Muscle layer of duodenum (tissue), 2 donors: ENCODE results near the gene TTLL6.

ENCODE experiments used
- H3K27ac ChIP-seq: one replicate; pipeline ENCODE4 v1.7.0; 2013; ENCODE audit warnings: mild to moderate bottlenecking, low read length
- H3K27me3 ChIP-seq: one replicate; pipeline ENCODE4 v1.7.0; 2013; ENCODE audit warnings: low read depth, mild to moderate bottlenecking, control low read depth, low read length
- H3K36me3 ChIP-seq, 2 donors: one replicate each; pipeline ENCODE4 v1.7.0; 2013; ENCODE audit warnings: low read length in 2 of 2, control low read depth in 1 of 2, mild to moderate bottlenecking in 1 of 2; ENCODE audit not compliant: insufficient read depth in 2 of 2, control insufficient read depth in 1 of 2
- H3K4me1 ChIP-seq, 2 donors: one replicate each; pipeline ENCODE4 v1.7.0; 2013; ENCODE audit warnings: low read length in 2 of 2, mild to moderate bottlenecking in 2 of 2, control low read depth in 1 of 2, moderate library complexity in 1 of 2; ENCODE audit not compliant: insufficient read depth in 2 of 2, control insufficient read depth in 1 of 2
- H3K4me3 ChIP-seq, 2 donors: one replicate each; pipeline ENCODE4 v1.7.0; 2013; ENCODE audit warnings: low read length in 2 of 2, low read depth in 1 of 2, mild to moderate bottlenecking in 1 of 2
- H3K9me3 ChIP-seq, 2 donors: one replicate each; pipeline ENCODE4 v1.7.0; 2013; ENCODE audit warnings: low read length in 2 of 2, control low read depth in 1 of 2, mild to moderate bottlenecking in 1 of 2; ENCODE audit not compliant: control insufficient read depth in 1 of 2
- donor health status: healthy.

Gene TTLL6

DNA sequence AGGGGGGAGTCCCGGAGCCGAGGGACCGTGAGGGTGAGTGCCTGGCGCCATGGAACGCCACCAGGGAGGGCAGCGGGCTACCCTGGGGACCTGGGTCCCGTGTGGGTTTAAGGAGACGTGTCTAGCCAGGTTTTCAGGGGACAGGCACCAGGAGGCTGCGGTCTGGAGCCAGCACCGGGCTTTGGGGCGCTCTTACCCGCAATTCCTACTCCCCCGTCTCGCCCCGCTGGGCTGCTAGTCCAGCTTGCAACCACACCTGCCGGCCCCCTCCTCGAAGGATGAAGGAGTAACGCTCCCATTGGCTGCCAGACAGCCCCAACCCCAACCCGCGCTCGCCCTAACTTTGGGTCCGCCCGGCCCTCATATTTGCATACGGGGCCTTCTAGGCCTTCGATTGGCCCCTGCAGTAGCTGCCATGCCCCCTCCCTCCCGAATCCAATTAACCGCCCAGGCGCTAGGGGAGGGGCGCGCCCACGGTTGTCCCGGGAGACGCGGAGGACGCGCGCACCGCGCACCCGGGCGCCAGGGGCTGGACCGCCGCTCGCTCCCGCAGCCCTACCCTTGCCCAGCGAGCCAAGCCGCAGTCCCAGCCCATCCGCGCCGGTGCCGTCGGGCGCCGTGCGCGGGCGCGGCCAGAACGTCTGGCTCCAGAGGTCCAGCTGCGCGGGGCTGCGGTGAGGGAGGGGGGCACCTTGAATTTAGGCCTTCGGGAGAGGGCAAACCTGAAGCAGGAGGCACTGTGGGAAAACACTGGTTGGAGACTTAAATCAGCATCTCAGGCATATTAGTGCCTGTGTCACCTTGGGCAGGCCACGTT, at the start of gene TTLL6:
Gene TTLL6 (minus strand): TSS at position 456 of the 817 bp plus-strand sequence. CDS start 157 bp downstream, at position 299.
- Histone ChIP-seq H3K36me3 (no peaks in the 10 kb centered on the region), H3K27ac (no peak within 1 kb of the TSS), H3K9me3 (no peaks in the 10 kb centered on the region), H3K4me3 (peak within 1 kb of the TSS; percentile 61 to 64), H3K4me1 (peaks cover 3 to 15% of the 10 kb centered on the region in 2 donors), H3K27me3 (peaks cover 7% of the 10 kb centered on the region)

DNA sequence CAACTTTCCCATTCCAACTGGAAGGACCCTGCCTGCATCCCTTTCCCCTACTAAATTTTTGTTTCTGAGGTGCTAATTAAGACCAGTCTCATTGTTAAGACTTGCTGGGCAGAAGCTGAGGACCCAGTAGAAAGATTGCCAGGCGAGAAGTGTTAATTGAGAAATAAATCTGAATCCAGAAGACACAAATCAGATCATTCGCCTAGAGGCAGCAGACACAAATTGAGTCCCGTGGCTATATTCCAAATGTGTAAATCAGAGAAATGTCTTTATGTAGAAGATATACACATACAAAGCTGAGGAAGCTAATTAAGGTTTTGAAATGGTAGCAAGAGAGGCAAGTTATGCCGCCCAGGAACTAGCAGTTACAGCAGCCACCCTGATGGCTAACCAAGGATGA, 43.4 kb upstream of the TTLL6 start:
- peaks cover 48 to 80% of the 10 kb centered on the region in 2 donors for H3K36me3 ChIP-seq

DNA sequence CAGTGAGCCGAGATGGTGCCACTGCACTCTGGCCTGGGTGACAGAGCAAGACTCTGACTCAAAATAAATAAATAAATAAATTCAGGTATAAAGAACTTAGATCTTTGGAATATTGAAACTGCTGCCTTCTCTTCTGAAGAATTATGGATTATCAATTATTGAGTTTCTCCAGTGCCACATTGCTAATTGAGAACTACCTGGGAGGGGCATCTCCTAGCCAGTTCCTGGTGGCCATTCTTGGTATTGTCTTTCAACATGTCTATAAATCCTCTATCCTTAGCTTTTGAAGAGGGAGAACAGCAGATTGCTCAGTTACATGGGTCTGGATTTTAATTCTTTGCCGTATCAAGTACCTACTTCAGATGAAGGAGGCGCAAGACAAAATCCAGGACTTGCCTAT, 43.0 kb upstream of the TTLL6 start:
- H3K4me3 ChIP-seq, result no peak overlapping the region
- no peaks in the 10 kb centered on the region for H3K4me1 ChIP-seq
- peaks cover 52 to 80% of the 10 kb centered on the region in 2 donors for H3K36me3 ChIP-seq
- no peak overlapping the region for H3K27ac ChIP-seq
- H3K9me3 ChIP-seq, result no peaks in the 10 kb centered on the region
- H3K27me3 ChIP-seq, result no peaks in the 10 kb centered on the region

More for the DNA sequence above, 43.4 kb upstream of the TTLL6 start:
- no peak overlapping the region for H3K4me3 ChIP-seq
- no peaks in the 10 kb centered on the region for H3K27me3 ChIP-seq
- no peaks in the 10 kb centered on the region for H3K9me3 ChIP-seq
- no peaks in the 10 kb centered on the region for H3K4me1 ChIP-seq
- no peak overlapping the region for H3K27ac ChIP-seq

DNA sequence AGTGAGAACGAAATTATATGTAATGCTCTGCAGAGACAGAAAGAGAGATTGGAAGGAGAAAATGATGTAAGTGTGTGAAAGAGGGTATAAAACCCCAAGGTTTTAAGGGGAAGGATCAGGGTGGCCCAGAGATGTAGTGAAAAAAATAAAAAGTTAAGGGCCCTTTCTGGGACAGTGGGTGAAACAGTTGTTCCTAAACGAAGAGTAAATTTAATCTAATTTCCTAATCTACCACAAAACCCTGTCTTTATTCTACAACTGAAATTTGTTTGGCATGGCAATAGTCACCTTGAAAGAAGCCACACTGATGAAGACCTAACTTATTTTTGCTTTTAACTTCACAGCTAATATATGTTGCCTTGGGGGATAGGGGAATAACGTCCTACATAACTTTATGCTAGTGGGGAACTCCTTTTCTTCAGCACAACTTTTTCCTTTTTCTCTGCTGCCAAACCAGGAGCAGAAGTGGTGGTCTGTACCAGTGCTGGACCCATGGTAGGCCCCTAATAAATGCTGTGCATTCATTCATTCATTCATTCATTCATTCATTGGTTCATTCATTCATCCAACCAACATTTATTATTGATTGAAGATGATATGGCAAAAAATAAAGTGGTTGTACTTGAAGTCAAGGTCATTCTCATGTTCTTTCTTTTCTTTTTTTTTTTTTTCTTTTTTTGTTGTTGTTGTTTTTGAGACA, 39.2 kb upstream of the TTLL6 start:
- no peaks in the 10 kb centered on the region for H3K27me3 ChIP-seq
- no peaks in the 10 kb centered on the region for H3K9me3 ChIP-seq
- no peak overlapping the region for H3K4me3 ChIP-seq
- H3K36me3 ChIP-seq, result peaks cover 49 to 79% of the 10 kb centered on the region in 2 donors
- no peak overlapping the region for H3K27ac ChIP-seq
- H3K4me1 ChIP-seq, result no peaks in the 10 kb centered on the region

- H3K27me3 ChIP-seq, result no peaks in the 10 kb centered on the region
- H3K4me3 ChIP-seq, result no peak overlapping the region
- no peaks in the 10 kb centered on the region for H3K9me3 ChIP-seq
- no peaks in the 10 kb centered on the region for H3K4me1 ChIP-seq
- H3K27ac ChIP-seq, result no peak overlapping the region
- H3K36me3 ChIP-seq, result peaks cover 46 to 73% of the 10 kb centered on the region in 2 donors
Observed at GRCh38 chr17:48854774-48855476, 37.9 kb upstream of the TTLL6 start.

DNA sequence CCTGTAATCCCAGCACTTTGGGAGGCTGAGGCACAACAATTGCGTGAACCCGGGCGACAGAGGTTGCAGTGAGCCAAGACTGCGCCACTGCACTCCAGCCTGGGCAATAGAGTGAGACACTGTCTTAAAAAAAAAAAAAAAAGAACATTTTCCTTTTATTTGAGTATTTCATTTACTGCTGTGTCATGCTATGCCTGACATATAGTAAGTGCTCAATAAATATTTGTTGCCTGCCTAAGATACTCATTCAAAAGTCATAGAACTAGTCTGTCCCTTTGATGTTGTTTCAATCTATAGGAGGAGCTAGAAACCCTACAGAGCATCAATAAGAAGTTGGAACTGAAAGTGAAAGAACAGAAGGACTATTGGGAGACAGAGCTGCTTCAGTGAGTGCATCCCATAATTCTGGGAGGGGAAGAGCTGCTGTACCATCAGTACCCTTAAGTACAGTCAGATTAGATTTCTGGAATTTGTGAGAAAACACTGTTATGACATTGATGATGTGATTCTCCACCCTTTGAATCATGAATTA, 33.8 kb upstream of the TTLL6 start:
- no peaks in the 10 kb centered on the region for H3K27me3 ChIP-seq
- peaks cover 58 to 73% of the 10 kb centered on the region in 2 donors for H3K36me3 ChIP-seq
- no peaks in the 10 kb centered on the region for H3K9me3 ChIP-seq
- no peaks in the 10 kb centered on the region for H3K4me1 ChIP-seq
- no peak overlapping the region for H3K27ac ChIP-seq
- H3K4me3 ChIP-seq, result no peak overlapping the region

- no peaks in the 10 kb centered on the region for H3K9me3 ChIP-seq
- peaks cover 15 to 29% of the 10 kb centered on the region in 2 donors for H3K36me3 ChIP-seq
- no peaks in the 10 kb centered on the region for H3K27me3 ChIP-seq
- no peak overlapping the region for H3K27ac ChIP-seq
- no peak overlapping the region for H3K4me3 ChIP-seq
- H3K4me1 ChIP-seq, result peaks cover 23 to 32% of the 10 kb centered on the region in 2 donors
Observed at GRCh38 chr17:48843187-48843900, 26.3 kb upstream of the TTLL6 start.

- H3K4me1 ChIP-seq, result peaks cover 23 to 34% of the 10 kb centered on the region in 2 donors
- H3K27me3 ChIP-seq, result no peaks in the 10 kb centered on the region
- H3K36me3 ChIP-seq, result peaks cover 10 to 23% of the 10 kb centered on the region in 2 donors
- H3K4me3 ChIP-seq, result no peak overlapping the region
- no peak overlapping the region for H3K27ac ChIP-seq
- no peaks in the 10 kb centered on the region for H3K9me3 ChIP-seq
Observed at GRCh38 chr17:48842746-48843145, 25.7 kb upstream of the TTLL6 start.

DNA sequence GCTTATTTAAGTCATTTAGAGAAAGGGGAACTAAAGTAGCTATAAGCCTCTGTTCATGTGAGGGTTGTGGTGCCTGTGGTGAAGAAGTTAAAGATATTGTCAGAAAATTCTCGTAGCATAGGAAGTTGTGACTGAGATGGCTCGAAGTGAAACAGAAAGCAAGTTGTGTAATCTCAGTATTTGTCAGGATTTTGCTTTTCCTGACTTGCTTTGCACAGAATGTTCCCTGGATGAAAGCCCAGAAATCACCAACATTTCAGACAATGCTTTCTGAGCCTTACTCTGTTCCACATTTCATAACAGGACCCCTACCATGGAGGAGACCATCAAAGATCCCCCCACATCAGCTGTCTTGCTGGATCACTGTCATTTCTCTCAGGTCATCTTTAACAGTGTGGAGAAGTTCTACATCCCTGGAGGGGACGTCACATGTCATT, 24.4 kb upstream of the TTLL6 start:
- H3K27me3 ChIP-seq, result no peaks in the 10 kb centered on the region
- H3K9me3 ChIP-seq, result no peaks in the 10 kb centered on the region
- H3K36me3 ChIP-seq, result peaks cover 9 to 21% of the 10 kb centered on the region in 2 donors
- peak overlapping the region; percentile 90 for H3K27ac ChIP-seq
- peak overlapping the region; percentile 44 to 58 for H3K4me3 ChIP-seq
- peaks cover 23 to 35% of the 10 kb centered on the region in 2 donors for H3K4me1 ChIP-seq

- no peaks in the 10 kb centered on the region for H3K9me3 ChIP-seq
- H3K4me3 ChIP-seq, result peak overlapping the region in 1 of 2 donors; percentile 44
- H3K36me3 ChIP-seq, result peaks cover 4 to 14% of the 10 kb centered on the region in 2 donors
- H3K27me3 ChIP-seq, result no peaks in the 10 kb centered on the region
- H3K4me1 ChIP-seq, result peaks cover 28 to 35% of the 10 kb centered on the region in 2 donors
- H3K27ac ChIP-seq, result peak overlapping the region; percentile 90
Observed at GRCh38 chr17:48840441-48840840, 23.4 kb upstream of the TTLL6 start.
